Thoracic aorta (tissue), 2 donors: ENCODE results near the gene SRSF11. TPM values are rescaled to one million over a fixed set of nuclear protein-coding genes. Genes with fewer than 3 reads are reported as not detected.

ENCODE experiments used
- ATAC-seq: fragments of 150-250 bp; one replicate; pipeline ENCODE4 v1.8.0; 2017; ENCODE audit warnings: low read depth; ENCODE audit not compliant: insufficient number of reproducible peaks, low FRiP score
- DNase-seq: peaks from one replicate; pipeline ENCODE4 v3.0.0-alpha.2; 2020; ENCODE audit warnings: low spot score
- H3K27ac ChIP-seq, 2 donors: fragments of 200-600 bp; sonication (generic); 1 replicate in 1 of 2; 2 replicates in 1 of 2; pipeline ENCODE4 v1.5.1; 2016; ENCODE audit warnings: mild to moderate bottlenecking in 2 of 2, moderate library complexity in 2 of 2
- H3K27me3 ChIP-seq: fragments of 200-600 bp; sonication (generic); replicated peaks from 2 replicates; pipeline ENCODE4 v1.6.0; 2016; ENCODE audit warnings: mild to moderate bottlenecking; ENCODE audit not compliant: insufficient read depth
- H3K36me3 ChIP-seq: fragments of 200-600 bp; sonication (generic); one replicate; pipeline ENCODE4 v1.5.1; 2016
- H3K4me1 ChIP-seq, 2 donors: fragments of 200-600 bp; sonication (generic); 1 replicate in 1 of 2; 2 replicates in 1 of 2; pipeline versions ENCODE4 v1.5.1 to v1.6.0; 2016; ENCODE audit warnings: low read depth in 2 of 2, mild to moderate bottlenecking in 1 of 2; ENCODE audit not compliant: control insufficient read depth in 1 of 2
- H3K4me3 ChIP-seq: fragments of 200-600 bp; sonication (generic); 2 replicates; pipeline ENCODE4 v1.5.1; 2016; ENCODE audit warnings: mild to moderate bottlenecking
- H3K9me3 ChIP-seq: fragments of 200-600 bp; sonication (generic); 2 replicates; pipeline ENCODE4 v1.5.1; 2016
- CTCF ChIP-seq: fragments of 200-600 bp; sonication (generic); IDR thresholded peaks from one replicate; pipeline ENCODE4 v1.5.1; 2019; ENCODE audit warnings: antibody characterized with exemption
- total RNA-seq, 2 donors: library from RNA; depleted of rRNA; stranded (reverse); fragments of >200 nt; gene quantifications; one replicate each; pipeline versions ENCODE4 v1.1.0 to v1.2.3, GENCODE V29; 2016

The SRSF11 gene
- total RNA-seq, 2 donors from 2014 or later: 146 to 282 TPM

GRCh38 chr1:70220517-70221237, 503 bp upstream of the SRSF11 start:
- Histone ChIP-seq H3K27me3 (no peaks in the 10 kb centered on the region), H3K36me3 (no peaks in the 10 kb centered on the region), H3K4me1 (peaks cover 29 to 41% of the 10 kb centered on the region in 2 donors), H3K4me3 (peak overlapping the region; percentile 94), H3K9me3 (no peaks in the 10 kb centered on the region), H3K27ac (peak overlapping the region; percentile 86 to 94)
- ATAC-seq (no peak), DNase-seq (no peak)
- TF ChIP-seq CTCF: no peak

GRCh38 chr1:70222716-70223235, 1.6 kb downstream of the SRSF11 start:
- Histone ChIP-seq H3K27me3 (no peaks in the 10 kb centered on the region), H3K4me3 (peak overlapping the region; percentile 94), H3K9me3 (no peaks in the 10 kb centered on the region), H3K36me3 (no peaks in the 10 kb centered on the region), H3K27ac (peak overlapping the region in 1 of 2 donors; percentile 94), H3K4me1 (peaks cover 35 to 58% of the 10 kb centered on the region in 2 donors)
- ATAC-seq (no peak), DNase-seq (no peak)
- no peak for TF ChIP-seq CTCF

- Histone ChIP-seq H3K9me3 (no peaks in the 10 kb centered on the region), H3K27me3 (no peaks in the 10 kb centered on the region), H3K27ac (no peak overlapping the region), H3K4me1 (peaks cover 35 to 59% of the 10 kb centered on the region in 2 donors), H3K4me3 (no peak overlapping the region), H3K36me3 (peaks cover 11% of the 10 kb centered on the region)
- DNase-seq (no peak), ATAC-seq (no peak)
- no peak for TF ChIP-seq CTCF
These were observed 3.8 kb downstream of the SRSF11 start for GRCh38 chr1:70224954-70225353.

GRCh38 chr1:70227439-70227838, 6.3 kb downstream of the SRSF11 start:
- H3K4me3 ChIP-seq: no peak overlapping the region
- no peak for TF ChIP-seq CTCF

GRCh38 chr1:70228670-70229069, 7.5 kb downstream of the SRSF11 start:
- Histone ChIP-seq H3K27ac (no peak overlapping the region), H3K9me3 (no peaks in the 10 kb centered on the region), H3K4me3 (no peak overlapping the region), H3K27me3 (no peaks in the 10 kb centered on the region), H3K36me3 (peaks cover 27% of the 10 kb centered on the region), H3K4me1 (peaks cover 15 to 35% of the 10 kb centered on the region in 2 donors)
- DNase-seq (no peak), ATAC-seq (no peak)
- no peak for TF ChIP-seq CTCF

More at GRCh38 chr1:70227439-70227838, 6.3 kb downstream of the SRSF11 start:
- ATAC-seq (no peak), DNase-seq (no peak)
- Histone ChIP-seq H3K27ac (no peak overlapping the region), H3K27me3 (no peaks in the 10 kb centered on the region), H3K36me3 (peaks cover 15% of the 10 kb centered on the region), H3K9me3 (no peaks in the 10 kb centered on the region), H3K4me1 (peaks cover 27 to 47% of the 10 kb centered on the region in 2 donors)
